ENCODE measurements around the gene HNRNPK. TPM values are rescaled to one million over a fixed set of nuclear protein-coding genes. Genes with fewer than 3 reads are reported as not detected.

The HNRNPK gene
- total and polyA plus RNA-seq, 2 of the 13 experiments (the other 11 are each of a cell fraction or from before 2014, with no cell fraction given) = 321 to 712 TPM

- no peak for TF ChIP-seq NR2C2 (CRISPR knock-in tag; IDR thresholded peaks at IDR 0.05; ENCODE audit: borderline replicate concordance)
- TF ChIP-seq ZNF296 (CRISPR knock-in tag; conservative IDR thresholded peaks at IDR 0.05) = peak; percentile 65; the same call in 1 of the 2 replicates
- TF ChIP-seq FOXJ3 (CRISPR knock-in tag; IDR thresholded peaks at IDR 0.05; ENCODE audit: borderline replicate concordance) = 0 out of 2 replicates have a peak, but pooled peaks have one; percentile 11
- TF ChIP-seq U2AF1 (optimal IDR thresholded peaks at IDR 0.05; ENCODE audit: low read depth, low read length) = no peak
- 0 out of 2 replicates have a peak, but pooled peaks have one; percentile 38 for TF ChIP-seq HMGXB3 (CRISPR knock-in tag; IDR thresholded peaks at IDR 0.05; ENCODE audit: borderline replicate concordance)
- no peak; the same call in 1 of the 2 replicates for TF ChIP-seq ZNF556 (CRISPR knock-in tag; IDR thresholded peaks at IDR 0.05; ENCODE audit: borderline replicate concordance)
- TF ChIP-seq HNF1B (CRISPR knock-in tag; IDR thresholded peaks at IDR 0.05) = no peak; the same call in 1 of the 2 replicates
- no peak for TF ChIP-seq MTERF4 (CRISPR knock-in tag; IDR thresholded peaks at IDR 0.05)
- 0 out of 2 replicates have a peak, but pooled peaks have one; percentile 47 for TF ChIP-seq SMYD3 (CRISPR knock-in tag; IDR thresholded peaks at IDR 0.05)
- TF ChIP-seq ZNF30 (CRISPR knock-in tag; IDR thresholded peaks at IDR 0.05) = peak; percentile 89; the same call in 1 of the 2 replicates
- TF ChIP-seq MTA3 (CRISPR knock-in tag; IDR thresholded peaks at IDR 0.05) = no peak
- no peak; the same call in 1 of the 2 replicates for TF ChIP-seq E2F2 (CRISPR knock-in tag; IDR thresholded peaks at IDR 0.05; ENCODE audit: borderline replicate concordance)
- peak; percentile 98 for TF ChIP-seq CBX1 (IDR thresholded peaks at IDR 0.05; ENCODE audit: low read depth)
- TF ChIP-seq ATF2 (CRISPR knock-in tag; IDR thresholded peaks at IDR 0.05) = no peak; the same call in 1 of the 2 replicates
- TF ChIP-seq PRPF4 (IDR thresholded peaks at IDR 0.05; ENCODE audit: low read depth, low read length, poor library complexity, severe bottlenecking) = no peak
- no peak for TF ChIP-seq NAIF1 (CRISPR knock-in tag; IDR thresholded peaks at IDR 0.05; ENCODE audit: borderline replicate concordance)
- no peak for TF ChIP-seq ZNF230 (CRISPR knock-in tag; IDR thresholded peaks at IDR 0.05)
- TF ChIP-seq SKI (IDR thresholded peaks at IDR 0.05; ENCODE audit: partially characterized antibody) = no peak
- TF ChIP-seq EHMT2 (IDR thresholded peaks at IDR 0.05; ENCODE audit: borderline replicate concordance, low read depth, low read length) = no peak
These were observed 58.9 kb downstream of the HNRNPK start, which contains the start of gene KIF27 (continued) for GRCh38 chr9:83920927-83921707.

Measured in HepG2 (cell line).